Stimulated activated CD4-positive, alpha-beta T cell treated with anti-CD3 and anti-CD28 coated beads, Interleukin-12 subunit alpha, Interleukin-12 subunit beta, amount 100 ng/mL, for 24 hours (primary cell): ENCODE data around the gene C19orf73.
A peak's percentile ranks its signal among the peaks of the same experiment; 100 is the strongest.
"Not testable (repeated sequence)": the region's sequence is repeated elsewhere in the genome, so short reads cannot be mapped to it uniquely, and the experiment has no call there.

Experiments
- DNase-seq, 2 experiments: peaks; one replicate each; pipeline ENCODE4 v3.0.0-alpha.2; 2020; ENCODE audit warnings: low read depth in 2 of 2

The C19orf73 gene

GRCh38 chr19:49121841-49122240 lies 2.9 kb upstream of the C19orf73 start:
- DNase-seq: not testable (repeated sequence)

- no peak for DNase-seq
Observed at GRCh38 chr19:49120868-49121267, 1.9 kb upstream of the C19orf73 start.

- no peak for DNase-seq
Observed at GRCh38 chr19:49120325-49120683, 1.4 kb upstream of the C19orf73 start.

- no peak for DNase-seq
Observed at GRCh38 chr19:49119411-49120324, 725 bp upstream of the C19orf73 start, which contains the start of gene PPFIA3. Gene PPFIA3 (plus strand): TSS chr19:49119544. CDS start chr19:49127874, 8,330 bp downstream.

DNA sequence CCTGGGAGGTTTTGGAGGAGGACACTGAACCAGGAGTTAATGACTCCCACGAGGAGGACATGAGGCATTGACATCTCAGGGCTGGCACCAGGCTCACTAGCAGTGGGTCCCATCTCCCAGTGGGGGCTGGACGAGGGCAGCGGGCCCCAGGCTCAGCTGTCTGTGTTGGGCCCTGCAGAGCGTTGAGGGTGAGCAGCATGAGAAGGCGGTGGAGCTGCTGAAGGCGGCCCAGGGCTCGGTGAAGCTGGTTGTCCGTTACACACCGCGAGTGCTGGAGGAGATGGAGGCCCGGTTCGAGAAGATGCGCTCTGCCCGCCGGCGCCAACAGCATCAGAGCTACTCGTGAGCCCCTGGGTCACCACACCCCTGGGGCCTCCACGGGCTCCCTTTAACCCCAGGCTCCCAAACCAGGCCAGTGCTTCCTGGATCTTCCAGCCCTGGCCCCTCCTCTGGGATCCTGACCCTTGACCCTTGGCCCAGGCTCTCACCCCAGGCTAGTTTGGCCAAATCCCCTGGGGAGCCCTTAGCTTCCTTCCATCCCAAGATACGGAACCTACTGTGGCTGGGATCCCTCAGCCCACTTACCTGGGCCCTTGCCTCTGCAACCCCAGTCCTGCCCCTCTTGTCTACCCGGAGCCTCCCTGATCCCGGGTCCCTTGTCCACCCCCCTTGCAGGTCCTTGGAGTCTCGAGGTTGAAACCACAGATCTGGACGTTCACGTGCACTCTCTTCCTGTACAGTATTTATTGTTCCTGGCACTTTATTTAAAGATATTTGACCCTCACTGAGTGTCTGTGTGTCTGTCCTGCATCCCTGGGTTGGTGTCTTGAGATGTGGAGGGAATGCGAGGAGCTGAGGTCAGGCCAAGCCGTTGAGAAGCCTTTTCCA lies 1.0 kb downstream of the C19orf73 start:
- no peak for DNase-seq

- no peak for DNase-seq
Observed at GRCh38 chr19:49116544-49116943, 2.4 kb downstream of the C19orf73 start.

DNA sequence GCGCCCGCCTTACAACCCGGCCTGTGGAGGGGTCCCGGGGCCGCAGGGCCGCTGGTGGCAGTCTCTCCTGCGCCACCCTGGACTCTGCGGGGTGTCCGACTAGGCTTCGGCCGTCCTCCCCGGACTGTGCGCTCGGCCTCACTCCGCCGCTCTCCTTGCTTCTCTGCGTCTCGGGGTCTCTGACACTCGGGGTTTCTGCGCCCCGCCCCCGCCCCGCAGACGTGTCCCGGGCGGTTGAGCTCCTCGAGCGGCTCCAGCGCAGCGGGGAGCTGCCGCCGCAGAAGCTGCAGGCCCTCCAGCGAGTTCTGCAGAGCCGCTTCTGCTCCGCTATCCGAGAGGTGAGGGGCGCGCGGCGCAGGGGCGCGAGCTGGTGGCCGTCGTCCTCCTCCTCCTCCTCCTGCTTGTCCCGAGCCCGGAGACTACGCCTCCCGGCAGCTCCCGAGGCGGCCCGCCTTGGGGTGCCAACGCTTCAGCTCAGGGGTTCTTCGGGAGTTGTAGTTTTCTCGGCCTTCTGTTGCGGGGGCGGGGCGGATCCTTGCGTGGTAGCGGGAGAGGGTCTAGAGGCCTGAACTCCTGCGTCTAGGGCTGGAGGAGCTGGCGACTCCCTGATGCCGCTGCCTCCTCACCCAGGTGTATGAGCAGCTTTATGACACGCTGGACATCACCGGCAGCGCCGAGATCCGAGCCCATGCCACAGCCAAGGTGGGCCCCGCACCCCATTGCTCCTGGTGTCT lies 4.1 kb downstream of the C19orf73 start:
- DNase-seq: peak in 1 of 2 experiments; percentile 47

- peak in 1 of 2 experiments; percentile 52 for DNase-seq
Observed at GRCh38 chr19:49113762-49114629, 4.9 kb downstream of the C19orf73 start, which contains the start of gene LIN7B. Gene LIN7B (plus strand): TSS chr19:49114370. CDS start chr19:49114405, 35 bp downstream.

GRCh38 chr19:49111218-49111998 lies 7.5 kb downstream of the C19orf73 start:
- DNase-seq: no peak

GRCh38 chr19:49110567-49110966 lies 8.4 kb downstream of the C19orf73 start:
- no peak for DNase-seq

DNA sequence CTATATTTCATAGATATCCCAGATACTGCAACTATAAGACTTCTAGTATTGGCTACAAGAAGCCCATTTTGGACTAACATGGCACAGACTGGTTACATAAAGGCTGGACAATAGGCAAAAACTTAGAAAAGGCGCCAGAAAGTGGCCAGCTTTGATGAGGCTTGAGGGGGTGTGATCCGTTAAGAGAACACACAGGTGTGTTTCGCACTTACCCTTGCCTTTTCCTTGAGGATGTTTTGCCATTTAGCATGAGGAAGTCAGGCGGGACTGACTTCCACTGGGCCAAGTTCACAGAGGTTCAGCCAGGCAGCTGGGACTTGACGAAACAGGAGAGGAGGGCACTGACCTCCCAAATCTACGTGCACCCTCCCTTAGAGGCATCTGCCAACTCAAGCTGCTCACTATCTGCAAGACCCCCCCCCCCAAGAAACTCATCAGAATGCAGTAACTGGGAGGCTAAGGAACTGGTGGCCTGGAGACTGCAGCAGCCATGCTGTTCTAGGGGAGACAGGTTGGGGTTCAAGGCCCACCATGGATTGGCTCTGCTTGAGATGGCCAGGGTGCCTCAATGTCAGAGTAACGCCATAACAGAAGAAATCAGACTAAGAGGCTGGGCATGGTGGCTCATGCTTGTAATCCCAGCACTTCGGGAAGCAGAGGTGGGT lies 9.2 kb downstream of the C19orf73 start:
- no peak for DNase-seq

GRCh38 chr19:49109051-49109450 lies 9.9 kb downstream of the C19orf73 start:
- DNase-seq: no peak

GRCh38 chr19:49107625-49108459 lies 11.1 kb downstream of the C19orf73 start:
- DNase-seq: no peak

DNA sequence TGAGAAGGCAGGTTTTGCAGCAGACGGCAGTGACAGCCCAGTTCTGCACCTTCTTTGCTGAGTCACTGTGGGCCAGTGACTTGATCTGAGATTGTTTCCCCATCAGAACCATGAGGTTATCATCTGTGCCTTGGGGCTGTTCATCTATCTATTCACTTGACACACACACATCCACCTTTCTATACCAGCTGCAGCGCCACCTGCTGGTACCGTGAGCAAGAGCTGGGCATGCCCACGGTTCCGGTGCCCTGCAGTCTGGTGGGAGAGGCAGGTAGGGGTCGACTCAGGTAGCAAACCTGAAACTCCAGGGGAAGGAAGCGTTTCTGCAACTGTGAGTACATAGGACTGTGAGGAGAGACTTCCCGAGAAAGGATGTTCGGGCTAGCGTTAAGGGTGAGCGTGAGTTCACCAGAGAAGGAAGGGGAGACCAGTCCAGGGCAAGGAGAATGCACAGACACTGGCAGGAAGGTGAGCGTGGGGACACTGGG lies 12.3 kb downstream of the C19orf73 start:
- DNase-seq: peak in 1 of 2 experiments; percentile 53

DNA sequence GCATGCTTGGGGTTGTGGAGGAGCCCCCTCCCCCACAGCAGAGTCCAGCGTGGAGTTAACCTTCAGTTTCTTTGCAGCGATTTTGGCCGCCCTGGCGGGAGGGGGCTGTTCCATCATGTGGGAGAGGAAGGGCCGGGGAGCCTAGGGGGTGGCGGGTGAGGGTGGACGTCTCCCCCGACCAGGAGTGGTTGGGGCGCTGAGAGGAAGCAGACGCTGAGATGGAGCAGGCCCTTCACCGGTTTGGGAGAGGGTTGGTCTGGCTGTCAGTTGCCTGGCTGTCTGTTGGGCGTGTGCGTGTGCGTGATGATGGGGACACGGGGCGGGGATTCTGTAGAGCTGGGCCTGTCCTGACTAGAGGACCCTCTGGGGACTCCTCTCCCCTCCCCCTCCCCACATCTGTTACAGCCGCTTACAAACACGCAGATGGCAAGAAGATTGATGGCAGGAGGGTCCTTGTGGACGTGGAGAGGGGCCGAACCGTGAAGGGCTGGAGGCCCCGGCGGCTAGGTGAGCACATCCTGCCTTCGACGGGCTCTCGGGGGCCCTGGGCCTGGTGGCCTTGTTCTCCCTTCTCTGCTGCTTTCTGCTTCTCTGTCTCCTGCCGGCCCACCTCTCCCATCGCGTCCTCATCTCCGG lies 14.6 kb downstream of the C19orf73 start:
- DNase-seq: no peak

DNA sequence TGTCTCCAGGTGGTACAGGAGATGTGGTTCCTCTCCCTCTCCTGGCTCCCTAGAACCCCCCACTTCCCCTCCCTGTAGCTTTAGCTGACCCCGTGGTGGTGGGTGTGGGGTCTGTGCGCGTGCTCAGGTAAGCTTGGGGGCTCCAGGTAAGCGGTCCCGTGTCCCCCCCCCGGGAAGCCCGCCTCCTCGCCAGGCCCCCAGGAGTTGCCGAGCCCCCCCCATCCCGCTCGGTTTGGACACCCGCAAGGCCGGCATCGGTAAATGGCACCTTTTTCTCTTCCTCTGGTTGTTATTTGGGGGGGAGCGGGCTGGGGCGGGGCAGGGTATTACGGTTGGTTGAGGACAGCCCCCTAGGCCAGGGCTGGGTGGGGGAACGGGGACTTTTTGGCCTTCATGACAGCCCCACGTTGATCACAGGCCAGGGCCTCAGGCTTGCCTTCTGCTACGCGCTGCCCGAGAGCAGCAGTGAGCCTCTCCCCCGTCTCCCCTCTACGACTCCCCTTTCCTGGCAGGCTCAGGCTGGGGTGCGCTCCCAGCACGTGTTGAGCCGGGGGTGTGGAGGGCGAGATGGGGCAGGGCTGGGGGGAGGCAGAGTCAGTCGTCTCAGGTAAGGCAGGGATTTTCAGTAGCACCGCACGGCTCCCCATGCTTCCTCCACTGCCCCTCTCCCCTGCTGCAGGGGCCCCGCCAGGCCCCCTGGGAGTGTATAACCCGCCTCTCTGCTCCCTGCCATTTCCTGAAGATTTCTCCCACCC lies 15.4 kb downstream of the C19orf73 start:
- DNase-seq: no peak

GRCh38 chr19:49102303-49102702 lies 16.6 kb downstream of the C19orf73 start:
- DNase-seq: no peak
